Adrenal gland (tissue), 12 donors: Measurements from ENCODE around the gene C1QTNF12. TPM values are rescaled to one million over a fixed set of nuclear protein-coding genes. Genes with fewer than 3 reads are reported as not detected.

Source experiments
- DNase-seq, 7 donors: peaks; one replicate each; pipeline ENCODE4 v3.0.0-alpha.2; 2019 to 2020
- H3K27ac ChIP-seq, 5 donors: fragments of 200-600 bp; sonication (generic) in 4 of 5; 1 replicate in 3 of 5; 2 replicates in 2 of 5; pipeline versions ENCODE4 v1.5.1 to v1.8.0; 2016 to 2020; ENCODE audit warnings: mild to moderate bottlenecking in 1 of 5
- H3K27me3 ChIP-seq: fragments of 200-600 bp; 2 replicates; pipeline ENCODE4 v1.8.0; 2021
- H3K36me3 ChIP-seq, 2 donors: fragments of 200-600 bp; replicated peaks in 1 of 2; 1 replicate in 1 of 2; 2 replicates in 1 of 2; pipeline versions ENCODE4 v1.5.1 to v1.8.0; 2018 to 2022
- H3K4me1 ChIP-seq, 2 donors: fragments of 200-600 bp; replicated peaks in 1 of 2; 1 replicate in 1 of 2; 2 replicates in 1 of 2; pipeline versions ENCODE4 v1.5.1 to v1.8.0; 2018 to 2021
- H3K4me3 ChIP-seq, 4 donors: fragments of 200-600 bp; sonication (generic) in 3 of 4; one replicate each; pipeline ENCODE4 v1.5.1; 2016 to 2018
- H3K9me3 ChIP-seq, 3 donors: fragments of 200-600 bp; sonication (generic) in 1 of 3; replicated peaks in 1 of 3; 1 replicate in 2 of 3; 2 replicates in 1 of 3; pipeline versions ENCODE4 v1.5.1 to v1.8.0; 2016 to 2021
- CTCF ChIP-seq, 6 experiments: fragments of 450-650 bp in 4 of 6; fragments of 200-600 bp in 2 of 6; sonication (generic) in 1 of 6; IDR thresholded peaks; 1 replicate in 5 of 6; 2 replicates in 1 of 6; pipeline versions ENCODE4 v1.5.1 to v1.8.0; 2016 to 2021; ENCODE audit warnings: antibody characterized with exemption in 6 of 6, mild to moderate bottlenecking in 2 of 6, moderate library complexity in 1 of 6
- POLR2A ChIP-seq, 2 donors: fragments of 450-650 bp; IDR thresholded peaks; one replicate each; pipeline ENCODE4 v1.6.1; 2017; ENCODE audit warnings: antibody characterized with exemption in 2 of 2, mild to moderate bottlenecking in 2 of 2, moderate library complexity in 1 of 2
- WGBS, 4 donors: extraction: QIAGEN DNeasy Blood & Tissue Kit in 2 of 4; methylation state at CpG; one replicate each; pipeline versions ENCODE4 v1.1.5 to v1.1.7; 2013 to 2017; 5-methylcytosine and 5-hydroxymethylcytosine counted together
- intact Hi-C, 2 donors: fragments of 100-400 bp; cut with DNase I; formaldehyde crosslinking; loops; one replicate each; pipeline versions ENCODE4 v1.14.1 to v1.15.0; 2022 to 2023
- polyA plus RNA-seq, 3 donors: library from polyadenylated mRNA; stranded (reverse); fragments of 200-250 nt in 2 of 3; fragments of 350-450 nt in 1 of 3; fragmentation: Illumina TruSeq in 1 of 3; extraction: RNeasy Lipid Tissue Mini Kit (QIAGEN cat#74804) in 1 of 3; gene quantifications; one replicate each; pipeline ENCODE4 v1.2.3, GENCODE V29; 2013 to 2014
- total RNA-seq, 9 donors: library from RNA; depleted of rRNA in 4 of 9; stranded (reverse); fragments of >200 nt in 4 of 9; fragments of 120-200 nt in 1 of 9; fragmentation: NEBNext Ultra II Directional in 1 of 9; extraction: Animal tissue kit (Norgen Biotek cat#: 25700) in 1 of 9; gene quantifications; one replicate each; pipeline versions ENCODE4 v1.1.0 to v1.2.4, GENCODE V29; 2013 to 2023
- donor health status: healthy with polysubstance abuse.
- donor health status: Bipolar disorder and iron deficiency.
- donor health status: DM: yes; HTN: yes; CAD: no.
- donor health status: DM: no; HTN: no; CAD: no.
- donor health status: DM: no; HTN: no; CAD: no.
- donor health status: DM: yes; HTN: yes; CAD: no.

Gene C1QTNF12
- total and polyA plus RNA-seq, 12 donors, result 0.28 to 4.3 (median 1.3) TPM; not detected in 3

GRCh38 chr1:1291548-1292441 lies 45.3 kb upstream of the C1QTNF12 start:
- WGBS, 4 donors, result 33 to 52% (median 38%) methylated on average over 9 to 45 of the region's 45 CpGs
- Histone ChIP-seq H3K9me3 (no peaks in the 10 kb centered on the region), H3K4me3 (no peak overlapping the region), H3K27ac (no peak overlapping the region), H3K4me1 (no peaks in the 10 kb centered on the region), H3K27me3 (no peaks in the 10 kb centered on the region), H3K36me3 (peaks cover 0 to 4% of the 10 kb centered on the region in 2 donors)
- TF ChIP-seq POLR2A (IDR thresholded peaks at IDR 0.05) (no peak), CTCF (IDR thresholded peaks at IDR 0.05) (peak; percentile 45 to 84 (median 71))
- DNase-seq, result peak in 6 of 7 donors; percentile 71 to 90 (median 83)
- intact Hi-C loops, result loop anchor here (2.0 to 10.0 kb wide), 3 partner anchors 165 to 307 kb away; partner anchors contain the start of gene PERM1 (in 1 of the 2)

- TF ChIP-seq CTCF (IDR thresholded peaks at IDR 0.05) (no peak), POLR2A (IDR thresholded peaks at IDR 0.05) (no peak)
- 41 to 93% (median 52%) methylated on average over 3 to 28 of the region's 28 CpGs for WGBS, 4 donors
- H3K4me3 ChIP-seq, result no peak overlapping the region
- peaks cover 4% of the 10 kb centered on the region for H3K27me3 ChIP-seq
- H3K36me3 ChIP-seq, result peaks cover 0 to 4% of the 10 kb centered on the region in 2 donors
- peak in 1 of 7 donors; percentile 61 for DNase-seq
- no peak overlapping the region for H3K27ac ChIP-seq
- no peaks in the 10 kb centered on the region for H3K9me3 ChIP-seq
- intact Hi-C loops, result loop anchor here (2.0 to 10.0 kb wide), 3 partner anchors 164 to 306 kb away; partner anchors contain the start of gene PERM1 (in 1 of the 2)
- H3K4me1 ChIP-seq, result no peaks in the 10 kb centered on the region
Measured at GRCh38 chr1:1291023-1291528, 44.6 kb upstream of the C1QTNF12 start.

- no peak overlapping the region for H3K27ac ChIP-seq
- no peaks in the 10 kb centered on the region for H3K4me1 ChIP-seq
- TF ChIP-seq POLR2A (IDR thresholded peaks at IDR 0.05) (no peak), CTCF (IDR thresholded peaks at IDR 0.05) (peak; percentile 59 to 82 (median 66))
- DNase-seq, result peak; percentile 65 to 86 (median 83)
- no peaks in the 10 kb centered on the region for H3K9me3 ChIP-seq
- 48 to 84% (median 69%) methylated on average over 1 to 15 of the region's 15 CpGs for WGBS, 4 donors
- no peak overlapping the region for H3K4me3 ChIP-seq
- peaks cover 12% of the 10 kb centered on the region for H3K27me3 ChIP-seq
- H3K36me3 ChIP-seq, result no peaks in the 10 kb centered on the region
- intact Hi-C loops, result loop anchor here (2.0 to 10.0 kb wide), 3 partner anchors 163 to 305 kb away; partner anchors contain the start of gene PERM1 (in 1 of the 2)
Measured at GRCh38 chr1:1290238-1290731, 43.8 kb upstream of the C1QTNF12 start.
